K562 (cell line): ENCODE measurements around the gene ING2. TPM values are rescaled to one million over a fixed set of nuclear protein-coding genes. Genes with fewer than 3 reads are reported as not detected.
A peak's percentile ranks its signal among the peaks of the same experiment; 100 is the strongest.

Source experiments
- CTCF ChIP-seq, 3 experiments: IDR thresholded peaks in 2 of 3; conservative IDR thresholded peaks in 1 of 3; 2 replicates each; pipeline ENCODE4 v1.5.1; 2011 to 2012; ENCODE audit warnings: low read length in 3 of 3, mild to moderate bottlenecking in 3 of 3, control low read depth in 2 of 3, improper control_type of control experiment in 1 of 3, inconsistent platforms in 1 of 3, low read depth in 1 of 3, mixed read lengths in 1 of 3, moderate library complexity in 1 of 3; ENCODE audit not compliant: insufficient read depth in 2 of 3
- ESRRA ChIP-seq: fragments of 450-650 bp; IDR thresholded peaks from 2 replicates; pipeline ENCODE4 v1.6.1; 2014; ENCODE audit warnings: low read depth, mild to moderate bottlenecking, moderate library complexity, borderline replicate concordance
- ILF3 ChIP-seq: fragments of 450-650 bp; IDR thresholded peaks from 2 replicates; pipeline ENCODE4 v1.6.1; 2018; ENCODE audit warnings: antibody characterized with exemption, mild to moderate bottlenecking, moderate library complexity, borderline replicate concordance
- MTA1 ChIP-seq: fragments of 450-650 bp; IDR thresholded peaks from 2 replicates; pipeline ENCODE4 v1.6.1; 2017; ENCODE audit warnings: borderline replicate concordance
- NCOA2 ChIP-seq, 2 experiments: fragments of 450-650 bp; IDR thresholded peaks; 2 replicates each; pipeline ENCODE4 v1.6.1; 2018; ENCODE audit warnings: mild to moderate bottlenecking in 2 of 2, moderate library complexity in 1 of 2; ENCODE audit not compliant: partially characterized antibody in 2 of 2
- NFRKB ChIP-seq: fragments of 450-650 bp; IDR thresholded peaks from 2 replicates; pipeline ENCODE4 v1.6.1; 2016; ENCODE audit warnings: low read depth
- ZBTB5 ChIP-seq: fragments of 450-650 bp; IDR thresholded peaks from 2 replicates; pipeline ENCODE4 v1.6.1; 2017; ENCODE audit warnings: antibody characterized with exemption
- polyA plus RNA-seq, 8 experiments: library from polyadenylated mRNA; depleted of rRNA in 4 of 8; stranded (reverse) in 5 of 8; unstranded in 3 of 8; fragments of >200 nt; fragmentation: Nextera tagmentation in 2 of 8; fragmentation: Illumina TruSeq in 1 of 8; extraction: Ambion mirVana in 2 of 8; extraction: Trizol in 1 of 8; gene quantifications; 2 replicates each; pipeline versions ENCODE4 v1.2.1 to v1.2.3, GENCODE V29; 2011 to 2014; ENCODE audit warnings: inconsistent platforms in 1 of 8, missing spikeins in 1 of 8
- total RNA-seq, 7 experiments: library from RNA; depleted of rRNA in 6 of 7; stranded (reverse); fragments of >200 nt in 6 of 7; fragmentation: Illumina TruSeq in 2 of 7; extraction: Trizol in 2 of 7; gene quantifications; 2 replicates each; pipeline versions ENCODE4 v1.2.1 to v1.2.3, GENCODE V29; 2011 to 2021; ENCODE audit warnings: low replicate concordance in 1 of 7
- TF ChIP-seq, protein P1 (sequence below), 2 experiments: IDR thresholded peaks; 2 replicates each; pipeline ENCODE4 v1.6.1; 2011; ENCODE audit warnings: borderline replicate concordance in 1 of 2, control low read depth in 1 of 2, low read depth in 1 of 2, low read length in 1 of 2, mild to moderate bottlenecking in 1 of 2, mixed read lengths in 1 of 2, moderate library complexity in 1 of 2; ENCODE audit not compliant: insufficient read depth in 1 of 2, insufficient read length in 1 of 2, poor library complexity in 1 of 2, severe bottlenecking in 1 of 2; ENCODE audit errors: extremely low read depth in 1 of 2
- TF ChIP-seq, protein P2 (sequence below): fragments of 450-650 bp; IDR thresholded peaks from 2 replicates; pipeline ENCODE4 v1.6.1; 2016; ENCODE audit warnings: mild to moderate bottlenecking, moderate library complexity

Gene ING2
- total and polyA plus RNA-seq, 9 of the 15 experiments (the other 6 are each of a cell fraction or from before 2014, with no cell fraction given): 2.9 to 21.4 (median 12.4) TPM

- no peak for TF ChIP-seq MTA1
- TF ChIP-seq ILF3: no peak
- TF ChIP-seq NFRKB: no peak
- TF ChIP-seq, protein P1, sequence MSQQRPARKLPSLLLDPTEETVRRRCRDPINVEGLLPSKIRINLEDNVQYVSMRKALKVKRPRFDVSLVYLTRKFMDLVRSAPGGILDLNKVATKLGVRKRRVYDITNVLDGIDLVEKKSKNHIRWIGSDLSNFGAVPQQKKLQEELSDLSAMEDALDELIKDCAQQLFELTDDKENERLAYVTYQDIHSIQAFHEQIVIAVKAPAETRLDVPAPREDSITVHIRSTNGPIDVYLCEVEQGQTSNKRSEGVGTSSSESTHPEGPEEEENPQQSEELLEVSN (IDR thresholded peaks at IDR 0.05; ENCODE audit: borderline replicate concordance in 1 of 2, extremely low read depth in 1 of 2, insufficient read depth in 1 of 2, insufficient read length in 1 of 2, low read depth in 1 of 2, low read length in 1 of 2, poor library complexity in 1 of 2, severe bottlenecking in 1 of 2): peak in 1 of 2 experiments; percentile 13
- no peak; the same call in 1 of the 2 replicates for TF ChIP-seq ESRRA
- no peak for TF ChIP-seq ZBTB5
- TF ChIP-seq NCOA2 (IDR thresholded peaks at IDR 0.05; ENCODE audit: partially characterized antibody in 2 of 2): no peak
- TF ChIP-seq, protein P2, sequence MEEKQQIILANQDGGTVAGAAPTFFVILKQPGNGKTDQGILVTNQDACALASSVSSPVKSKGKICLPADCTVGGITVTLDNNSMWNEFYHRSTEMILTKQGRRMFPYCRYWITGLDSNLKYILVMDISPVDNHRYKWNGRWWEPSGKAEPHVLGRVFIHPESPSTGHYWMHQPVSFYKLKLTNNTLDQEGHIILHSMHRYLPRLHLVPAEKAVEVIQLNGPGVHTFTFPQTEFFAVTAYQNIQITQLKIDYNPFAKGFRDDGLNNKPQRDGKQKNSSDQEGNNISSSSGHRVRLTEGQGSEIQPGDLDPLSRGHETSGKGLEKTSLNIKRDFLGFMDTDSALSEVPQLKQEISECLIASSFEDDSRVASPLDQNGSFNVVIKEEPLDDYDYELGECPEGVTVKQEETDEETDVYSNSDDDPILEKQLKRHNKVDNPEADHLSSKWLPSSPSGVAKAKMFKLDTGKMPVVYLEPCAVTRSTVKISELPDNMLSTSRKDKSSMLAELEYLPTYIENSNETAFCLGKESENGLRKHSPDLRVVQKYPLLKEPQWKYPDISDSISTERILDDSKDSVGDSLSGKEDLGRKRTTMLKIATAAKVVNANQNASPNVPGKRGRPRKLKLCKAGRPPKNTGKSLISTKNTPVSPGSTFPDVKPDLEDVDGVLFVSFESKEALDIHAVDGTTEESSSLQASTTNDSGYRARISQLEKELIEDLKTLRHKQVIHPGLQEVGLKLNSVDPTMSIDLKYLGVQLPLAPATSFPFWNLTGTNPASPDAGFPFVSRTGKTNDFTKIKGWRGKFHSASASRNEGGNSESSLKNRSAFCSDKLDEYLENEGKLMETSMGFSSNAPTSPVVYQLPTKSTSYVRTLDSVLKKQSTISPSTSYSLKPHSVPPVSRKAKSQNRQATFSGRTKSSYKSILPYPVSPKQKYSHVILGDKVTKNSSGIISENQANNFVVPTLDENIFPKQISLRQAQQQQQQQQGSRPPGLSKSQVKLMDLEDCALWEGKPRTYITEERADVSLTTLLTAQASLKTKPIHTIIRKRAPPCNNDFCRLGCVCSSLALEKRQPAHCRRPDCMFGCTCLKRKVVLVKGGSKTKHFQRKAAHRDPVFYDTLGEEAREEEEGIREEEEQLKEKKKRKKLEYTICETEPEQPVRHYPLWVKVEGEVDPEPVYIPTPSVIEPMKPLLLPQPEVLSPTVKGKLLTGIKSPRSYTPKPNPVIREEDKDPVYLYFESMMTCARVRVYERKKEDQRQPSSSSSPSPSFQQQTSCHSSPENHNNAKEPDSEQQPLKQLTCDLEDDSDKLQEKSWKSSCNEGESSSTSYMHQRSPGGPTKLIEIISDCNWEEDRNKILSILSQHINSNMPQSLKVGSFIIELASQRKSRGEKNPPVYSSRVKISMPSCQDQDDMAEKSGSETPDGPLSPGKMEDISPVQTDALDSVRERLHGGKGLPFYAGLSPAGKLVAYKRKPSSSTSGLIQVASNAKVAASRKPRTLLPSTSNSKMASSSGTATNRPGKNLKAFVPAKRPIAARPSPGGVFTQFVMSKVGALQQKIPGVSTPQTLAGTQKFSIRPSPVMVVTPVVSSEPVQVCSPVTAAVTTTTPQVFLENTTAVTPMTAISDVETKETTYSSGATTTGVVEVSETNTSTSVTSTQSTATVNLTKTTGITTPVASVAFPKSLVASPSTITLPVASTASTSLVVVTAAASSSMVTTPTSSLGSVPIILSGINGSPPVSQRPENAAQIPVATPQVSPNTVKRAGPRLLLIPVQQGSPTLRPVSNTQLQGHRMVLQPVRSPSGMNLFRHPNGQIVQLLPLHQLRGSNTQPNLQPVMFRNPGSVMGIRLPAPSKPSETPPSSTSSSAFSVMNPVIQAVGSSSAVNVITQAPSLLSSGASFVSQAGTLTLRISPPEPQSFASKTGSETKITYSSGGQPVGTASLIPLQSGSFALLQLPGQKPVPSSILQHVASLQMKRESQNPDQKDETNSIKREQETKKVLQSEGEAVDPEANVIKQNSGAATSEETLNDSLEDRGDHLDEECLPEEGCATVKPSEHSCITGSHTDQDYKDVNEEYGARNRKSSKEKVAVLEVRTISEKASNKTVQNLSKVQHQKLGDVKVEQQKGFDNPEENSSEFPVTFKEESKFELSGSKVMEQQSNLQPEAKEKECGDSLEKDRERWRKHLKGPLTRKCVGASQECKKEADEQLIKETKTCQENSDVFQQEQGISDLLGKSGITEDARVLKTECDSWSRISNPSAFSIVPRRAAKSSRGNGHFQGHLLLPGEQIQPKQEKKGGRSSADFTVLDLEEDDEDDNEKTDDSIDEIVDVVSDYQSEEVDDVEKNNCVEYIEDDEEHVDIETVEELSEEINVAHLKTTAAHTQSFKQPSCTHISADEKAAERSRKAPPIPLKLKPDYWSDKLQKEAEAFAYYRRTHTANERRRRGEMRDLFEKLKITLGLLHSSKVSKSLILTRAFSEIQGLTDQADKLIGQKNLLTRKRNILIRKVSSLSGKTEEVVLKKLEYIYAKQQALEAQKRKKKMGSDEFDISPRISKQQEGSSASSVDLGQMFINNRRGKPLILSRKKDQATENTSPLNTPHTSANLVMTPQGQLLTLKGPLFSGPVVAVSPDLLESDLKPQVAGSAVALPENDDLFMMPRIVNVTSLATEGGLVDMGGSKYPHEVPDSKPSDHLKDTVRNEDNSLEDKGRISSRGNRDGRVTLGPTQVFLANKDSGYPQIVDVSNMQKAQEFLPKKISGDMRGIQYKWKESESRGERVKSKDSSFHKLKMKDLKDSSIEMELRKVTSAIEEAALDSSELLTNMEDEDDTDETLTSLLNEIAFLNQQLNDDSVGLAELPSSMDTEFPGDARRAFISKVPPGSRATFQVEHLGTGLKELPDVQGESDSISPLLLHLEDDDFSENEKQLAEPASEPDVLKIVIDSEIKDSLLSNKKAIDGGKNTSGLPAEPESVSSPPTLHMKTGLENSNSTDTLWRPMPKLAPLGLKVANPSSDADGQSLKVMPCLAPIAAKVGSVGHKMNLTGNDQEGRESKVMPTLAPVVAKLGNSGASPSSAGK: no peak
- TF ChIP-seq CTCF (IDR thresholded peaks at IDR 0.05 in 2 of 3, conservative IDR thresholded peaks at IDR 0.05 in 1 of 3; ENCODE audit: insufficient read depth in 2 of 3, low read depth in 1 of 3, low read length in 3 of 3): no peak
These were observed 942 bp downstream of the ING2 start (continued) for GRCh38 chr4:183505611-183506388.
